Stimulated activated CD4-positive, alpha-beta T cell treated with anti-CD3 and anti-CD28 coated beads, Interleukin-4, amount 100 ng/mL, for 24 hours (primary cell): ENCODE data around the gene ZNF654.
"Not testable (repeated sequence)": the region's sequence is repeated elsewhere in the genome, so short reads cannot be mapped to it uniquely, and the experiment has no call there.

Source experiments
- DNase-seq: peaks from one replicate; pipeline ENCODE4 v3.0.0-alpha.2; 2020

The ZNF654 gene

DNA sequence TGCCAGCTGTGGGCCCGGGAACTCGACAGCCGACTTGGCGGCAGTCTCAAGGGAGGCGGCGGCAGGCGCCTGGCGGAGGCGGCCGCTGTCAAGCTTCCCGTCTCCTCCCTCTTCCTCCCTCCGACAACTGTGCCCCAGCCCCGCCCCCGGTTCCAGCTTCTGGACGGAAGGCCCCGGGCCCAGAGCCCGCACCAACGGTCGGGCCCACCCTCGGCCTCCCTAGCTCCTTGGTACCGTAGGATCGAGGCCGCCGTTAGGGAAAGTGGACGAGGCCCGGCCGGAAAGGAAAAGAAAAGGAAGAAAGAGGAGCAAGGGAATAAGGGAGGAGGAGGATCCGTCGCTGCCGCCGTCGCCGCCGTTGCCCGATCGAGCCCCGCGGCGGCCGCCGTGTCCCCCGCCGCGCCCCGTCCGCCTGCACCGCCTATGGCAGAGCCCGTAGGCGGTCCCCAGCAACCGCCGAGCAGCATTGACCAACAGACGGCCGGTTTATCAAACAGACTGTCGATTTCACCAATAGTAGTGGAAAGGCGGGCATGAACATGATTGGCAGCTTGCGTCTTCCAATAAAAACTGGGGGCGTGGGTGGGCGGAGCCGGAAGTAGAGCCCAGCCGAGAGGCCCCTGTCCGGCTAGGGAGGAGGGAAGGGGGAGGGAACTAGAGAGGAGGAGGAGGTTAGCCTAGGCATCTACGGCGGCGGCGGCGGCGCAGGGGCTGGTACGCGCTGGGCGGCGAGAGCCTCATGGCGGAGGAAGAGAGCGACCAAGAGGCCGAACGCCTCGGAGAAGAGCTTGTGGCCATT is at the start of gene ZNF654, which contains the start of gene CGGBP1:
TSS of gene ZNF654 (plus strand) at position 675 of the 799 bp plus-strand sequence. CDS start at position 740, 65 bp downstream.
TSS of gene CGGBP1 (minus strand) at position 425 of the 799 bp plus-strand sequence. CDS start 3,029 bp downstream, outside the sequence.
- peak; percentile 100 for DNase-seq

GRCh38 chr3:88010810-88011209 is 48.2 kb upstream of the ZNF654 start:
- no peak for DNase-seq

DNA sequence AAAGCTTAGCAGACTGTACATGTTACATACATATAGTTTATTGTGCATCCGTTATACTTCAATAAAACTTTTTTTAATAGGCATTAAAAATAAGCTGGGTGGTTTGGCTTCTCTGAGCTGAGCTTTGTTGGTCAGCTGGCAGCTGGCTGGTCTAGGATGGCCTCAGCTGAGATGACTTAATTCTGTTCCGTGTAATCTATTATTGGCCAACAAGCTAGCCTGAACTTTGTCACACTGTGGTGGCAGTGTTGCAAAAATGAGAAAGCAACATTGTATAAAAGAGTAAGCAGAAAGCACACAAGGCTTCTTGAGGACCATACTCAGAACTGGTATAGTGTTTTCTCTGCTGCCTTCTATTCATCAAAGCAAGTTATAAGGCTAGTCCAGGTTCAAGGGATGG is 45.5 kb upstream of the ZNF654 start:
- no peak for DNase-seq

- not testable (repeated sequence) for DNase-seq
These were observed 43.4 kb upstream of the ZNF654 start for GRCh38 chr3:88015656-88016055.

GRCh38 chr3:88019024-88019423 is 40.0 kb upstream of the ZNF654 start:
- DNase-seq: no peak

- DNase-seq: no peak
These were observed 34.0 kb upstream of the ZNF654 start for GRCh38 chr3:88025001-88025552.

DNA sequence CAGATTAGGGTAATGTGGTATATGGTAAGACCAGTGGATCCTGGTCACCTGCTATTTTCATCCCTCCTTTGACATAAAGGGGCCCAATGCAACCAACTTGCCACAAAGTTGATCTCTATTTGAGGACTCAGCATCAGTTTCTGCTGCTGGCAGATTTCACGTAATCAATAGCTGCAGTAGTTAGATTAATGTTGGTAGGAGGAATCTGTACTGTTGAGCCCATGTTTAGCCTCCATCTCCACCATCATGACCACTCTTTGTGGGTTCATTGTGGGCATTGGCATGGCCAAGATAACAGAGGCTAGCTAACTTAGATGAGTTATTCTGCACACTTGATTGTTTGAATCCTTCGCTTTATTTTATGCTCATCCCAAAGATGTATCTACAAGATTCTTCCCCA is 30.2 kb upstream of the ZNF654 start:
- no peak for DNase-seq

GRCh38 chr3:88030210-88030609 is 28.8 kb upstream of the ZNF654 start:
- no peak for DNase-seq

- no peak for DNase-seq
These were observed 27.4 kb upstream of the ZNF654 start for GRCh38 chr3:88031642-88032077.

GRCh38 chr3:88032245-88032644 is 26.8 kb upstream of the ZNF654 start:
- DNase-seq: no peak

GRCh38 chr3:88033079-88033478 is 26.0 kb upstream of the ZNF654 start:
- DNase-seq: no peak

DNA sequence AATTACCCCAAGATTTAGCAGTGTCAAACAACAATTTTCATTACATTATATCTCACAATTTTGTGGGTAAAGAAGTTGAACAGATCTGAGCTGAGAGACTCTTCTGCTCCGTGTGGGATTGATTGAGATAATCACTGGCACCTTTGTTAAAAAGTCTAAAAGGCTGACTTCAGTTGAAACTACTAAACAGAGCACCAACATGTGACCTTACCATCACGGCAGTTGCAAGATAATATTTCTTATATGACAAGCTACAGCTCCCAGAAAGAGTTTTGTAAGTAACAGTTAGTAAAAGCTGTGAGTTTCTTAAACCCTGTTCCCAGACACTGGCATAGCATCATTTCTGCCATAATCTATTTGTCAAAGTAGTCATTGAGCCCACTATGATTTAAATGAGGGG is 25.2 kb upstream of the ZNF654 start:
- DNase-seq: no peak

- no peak for DNase-seq
These were observed 24.4 kb upstream of the ZNF654 start for GRCh38 chr3:88034491-88035275.

GRCh38 chr3:88036221-88036620 is 22.8 kb upstream of the ZNF654 start:
- DNase-seq: no peak

DNA sequence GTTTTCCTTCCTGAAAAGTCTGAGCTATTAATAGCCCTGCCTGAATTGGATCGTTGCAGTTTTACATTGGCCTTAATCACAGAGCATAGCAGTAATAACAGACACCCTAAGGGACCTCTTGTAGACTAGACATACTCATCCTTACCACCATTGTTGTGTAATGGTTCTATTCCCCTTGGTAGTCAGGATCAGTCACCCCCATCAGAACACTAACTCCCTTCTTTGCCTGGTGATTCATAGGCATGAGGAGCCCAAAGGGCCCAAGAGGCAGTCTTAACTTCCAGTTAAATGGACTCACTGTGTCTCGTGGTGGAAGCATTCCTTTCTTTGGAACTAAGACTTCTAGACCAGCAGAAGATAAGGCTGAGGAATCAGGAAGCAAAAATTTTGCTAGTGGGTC is 20.5 kb upstream of the ZNF654 start:
- no peak for DNase-seq

DNA sequence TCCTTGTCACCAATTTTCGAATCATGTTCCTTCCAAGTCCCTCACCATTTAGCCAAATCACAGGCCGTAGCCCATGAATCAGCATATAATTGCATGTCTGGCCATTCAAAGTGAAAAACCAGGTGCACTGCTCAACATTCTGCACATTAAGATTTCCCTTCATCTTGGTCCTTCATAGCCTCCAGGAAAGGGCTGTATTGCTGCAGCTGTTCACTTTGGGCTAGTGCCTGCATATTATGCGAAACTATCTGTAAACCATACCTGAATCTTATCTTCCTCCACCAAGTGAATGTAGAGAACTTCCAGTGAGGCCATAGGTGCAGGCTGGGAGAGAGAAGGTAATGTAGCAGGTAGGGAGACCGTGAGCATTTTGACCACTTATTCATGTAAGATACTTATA is 18.5 kb upstream of the ZNF654 start:
- no peak for DNase-seq

- no peak for DNase-seq
These were observed 18.1 kb upstream of the ZNF654 start for GRCh38 chr3:88041005-88041404.

- no peak for DNase-seq
These were observed 14.6 kb upstream of the ZNF654 start for GRCh38 chr3:88044411-88044810.

- no peak for DNase-seq
These were observed 12.3 kb upstream of the ZNF654 start for GRCh38 chr3:88046766-88047165.

DNA sequence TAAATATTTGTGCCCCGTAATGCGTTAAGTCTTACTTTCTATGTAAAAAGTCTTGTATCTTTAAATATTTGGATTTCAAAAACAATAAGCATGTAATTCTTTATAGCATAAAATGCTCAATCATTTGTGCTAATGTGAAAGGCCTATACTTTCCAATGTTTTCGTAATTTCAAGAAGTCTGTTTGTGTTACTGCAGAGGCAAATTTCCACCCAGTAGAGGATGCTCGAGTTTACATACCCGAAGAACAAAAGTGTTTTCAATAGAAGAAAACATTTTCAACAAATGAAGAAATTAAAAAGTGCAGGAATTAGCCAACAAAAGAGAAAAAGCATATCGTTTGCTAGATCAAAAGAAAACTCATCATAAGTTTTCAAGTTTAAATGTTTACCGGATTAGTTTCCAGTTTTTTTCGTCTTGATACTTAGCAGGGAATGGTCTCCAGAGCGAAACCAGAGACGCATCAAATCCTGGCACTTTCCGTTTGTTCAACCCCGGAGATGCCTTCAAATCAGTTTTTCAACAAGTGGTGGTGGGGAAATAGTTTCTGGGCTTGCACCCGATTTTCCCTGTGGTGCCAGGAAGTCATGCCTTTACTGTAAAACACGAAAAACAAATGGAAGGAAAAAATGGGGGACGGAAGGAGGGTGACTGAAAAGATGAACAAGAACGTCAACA is 1.3 kb upstream of the ZNF654 start:
- no peak for DNase-seq

DNA sequence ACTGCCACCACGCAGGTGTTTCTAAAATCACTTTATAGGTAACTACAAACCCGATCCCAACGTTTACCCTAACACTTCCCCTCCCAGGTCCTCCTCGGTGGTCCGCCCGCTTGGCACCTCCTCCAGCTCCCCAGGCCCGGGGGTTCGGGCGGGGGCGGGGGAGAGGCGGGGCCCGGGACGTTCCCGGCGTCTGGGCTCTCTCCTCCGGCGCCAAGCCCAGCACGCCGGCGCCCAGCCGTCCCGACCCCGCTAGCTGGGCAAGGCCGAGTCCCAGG is 812 bp upstream of the ZNF654 start:
- DNase-seq: no peak

GRCh38 chr3:88059380-88060170 is 520 bp downstream of the ZNF654 start:
- peak; percentile 4 for DNase-seq

DNA sequence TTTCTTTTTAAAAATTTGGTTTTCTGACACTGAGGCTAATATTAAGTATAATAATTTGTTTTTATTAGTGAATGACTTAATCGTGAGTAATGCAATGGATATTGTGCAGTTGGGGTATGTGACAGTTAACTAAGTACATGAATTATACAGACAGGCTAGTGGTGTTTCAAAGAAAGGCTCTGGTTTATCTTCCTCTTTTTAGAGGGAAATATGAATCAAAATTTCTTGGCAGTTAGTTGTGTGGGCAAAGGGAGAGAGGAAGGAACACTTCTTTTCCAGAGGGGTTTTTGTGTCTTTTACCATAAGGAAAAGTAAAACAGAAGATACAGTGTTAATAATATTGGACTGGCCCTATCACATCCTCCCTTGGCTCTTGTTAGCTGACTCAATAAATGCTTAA is 2.7 kb downstream of the ZNF654 start:
- no peak for DNase-seq
